Heart left ventricle (tissue), 16 donors: ENCODE measurements around the gene PTPN12. TPM values are rescaled to one million over a fixed set of nuclear protein-coding genes. Genes with fewer than 3 reads are reported as not detected.
"Not testable (repeated sequence)": the region's sequence is repeated elsewhere in the genome, so short reads cannot be mapped to it uniquely, and the experiment has no call there.

Experiments
- ATAC-seq, 4 donors: fragments of 200-7000 bp; cut with Tn5 transposase; one replicate each; pipeline ENCODE4 v1.9.1; 2020 to 2022; ENCODE audit warnings: moderate library complexity in 4 of 4, mild to moderate bottlenecking in 3 of 4, moderate number of reproducible peaks in 1 of 4
- DNase-seq, 5 donors: peaks; one replicate each; pipeline ENCODE4 v3.0.0-alpha.2; 2020
- H3K27ac ChIP-seq, 12 donors: fragments of 200-600 bp; sonication (generic) in 4 of 12; one replicate each; pipeline versions ENCODE4 v1.5.0 to v1.8.0; 2016 to 2022; ENCODE audit warnings: mild to moderate bottlenecking in 2 of 12
- H3K27me3 ChIP-seq, 9 donors: fragments of 200-600 bp; sonication (generic) in 2 of 9; one replicate each; pipeline versions ENCODE4 v1.5.1 to v1.8.0; 2016 to 2022; ENCODE audit warnings: mild to moderate bottlenecking in 3 of 9
- H3K36me3 ChIP-seq, 9 donors: fragments of 200-600 bp; sonication (generic) in 2 of 9; one replicate each; pipeline versions ENCODE4 v1.5.0 to v1.8.0; 2018 to 2022; ENCODE audit warnings: mild to moderate bottlenecking in 2 of 9
- H3K4me1 ChIP-seq, 12 donors: fragments of 200-600 bp; sonication (generic) in 4 of 12; one replicate each; pipeline versions ENCODE4 v1.5.0 to v1.8.0; 2016 to 2022; ENCODE audit warnings: mild to moderate bottlenecking in 3 of 12
- H3K4me3 ChIP-seq, 12 donors: fragments of 200-600 bp; sonication (generic) in 4 of 12; one replicate each; pipeline versions ENCODE4 v1.5.0 to v1.8.0; 2017 to 2022; ENCODE audit warnings: mild to moderate bottlenecking in 9 of 12, moderate library complexity in 4 of 12
- H3K9me3 ChIP-seq, 12 donors: fragments of 200-600 bp; sonication (generic) in 4 of 12; one replicate each; pipeline versions ENCODE4 v1.5.0 to v1.8.0; 2016 to 2022; ENCODE audit warnings: mild to moderate bottlenecking in 1 of 12
- CTCF ChIP-seq, 12 donors: fragments of 200-600 bp; sonication (generic) in 4 of 12; IDR thresholded peaks; one replicate each; pipeline versions ENCODE4 v1.5.0 to v1.8.0; 2018 to 2022; ENCODE audit warnings: antibody characterized with exemption in 12 of 12, mild to moderate bottlenecking in 5 of 12
- POLR2A ChIP-seq, 2 donors: fragments of 450-650 bp; IDR thresholded peaks; one replicate each; pipeline ENCODE4 v1.6.1; 2017; ENCODE audit warnings: antibody characterized with exemption in 2 of 2, mild to moderate bottlenecking in 2 of 2, moderate library complexity in 2 of 2
- WGBS, 4 donors: extraction: QIAGEN DNeasy Blood & Tissue Kit in 2 of 4; methylation state at CpG; one replicate each; pipeline versions ENCODE4 v1.1.5 to v1.1.7; 2013 to 2018; 5-methylcytosine and 5-hydroxymethylcytosine counted together
- intact Hi-C, 10 donors: fragments of 100-400 bp; cut with DNase I; formaldehyde crosslinking; loops; one replicate each; pipeline versions ENCODE4 v1.11.1 to v1.14.2; 2022
- polyA plus RNA-seq, 2 donors: library from polyadenylated mRNA; stranded (reverse); fragments of 200-250 nt; gene quantifications; one replicate each; pipeline ENCODE4 v1.2.3, GENCODE V29; 2013
- total RNA-seq, 9 donors: library from RNA; depleted of rRNA in 2 of 9; stranded (reverse); fragments of >200 nt in 2 of 9; fragmentation: NEBNext Ultra II Directional in 3 of 9; extraction: Animal tissue kit (Norgen Biotek cat#: 25700) in 3 of 9; gene quantifications; one replicate each; pipeline versions ENCODE4 v1.1.0 to v1.2.4, GENCODE V29; 2016 to 2023
- donor health status: ischemic (EF 13 %, LVEDD 7.1; RV severe dilation, severe dysfunction).
- donor health status: healthy with polysubstance abuse.
- donor health status: DM: no; HTN: yes; CAD: no.
- donor health status: DM: no; HTN: no; CAD: no.
- donor health status: ischemic (EF 25% LVEDD 6.9; RV normal size, moderate dysfunction).
- donor health status: ischemic (EF 25% LVEDD 5.7; RV mildly dilated, moderate dysfunction).
- donor health status: healthy.
- donor health status: DM: yes; HTN: yes; CAD: no.
- donor health status: ischemic (EF 35%, LVEDD 5.7; RV mildly dilated, moderate dysfunction).
- donor health status: nonischemic (EF 11% LVEDD 7.7; RV severe dilation, severe dysfunction).
- donor health status: DM: yes; HTN: yes; CAD: no.
- donor health status: PGD.
- donor health status: ischemic (EF 29% LVEDD 5.4; RV normal size, mild dysfunction).
- donor health status: nonischemic (EF 23%, LVEDD 6.1; RV moderate dilation, normal function).

The PTPN12 gene
- total and polyA plus RNA-seq, 11 donors, result 33.9 to 83.9 (median 41.9) TPM

- intact Hi-C loops, result loop anchor here in 8 of 10 donors (5.0 to 10.0 kb wide), 11 partner anchors 34 to 226 kb away; partner anchors contain the start of gene GSAP (in 4 of the 8)
- Histone ChIP-seq H3K9me3 (no peaks in the 10 kb centered on the region), H3K36me3 (no peaks in the 10 kb centered on the region), H3K4me3 (peak overlapping the region; percentile 75 to 100 (median 97)), H3K4me1 (peaks cover 12 to 52% (median 37%) of the 10 kb centered on the region in 12 donors), H3K27me3 (no peaks in the 10 kb centered on the region), H3K27ac (peak overlapping the region; percentile 98 to 100 (median 98))
- DNase-seq, result peak; percentile 87 to 94 (median 91)
- no peak for TF ChIP-seq POLR2A (IDR thresholded peaks at IDR 0.05)
- no peak for TF ChIP-seq CTCF (IDR thresholded peaks at IDR 0.05)
- WGBS, 4 donors, result 0 to 1% (median 0%) methylated on average over 29 to 30 of the region's 30 CpGs
- peak; percentile 53 to 74 (median 60) for ATAC-seq
Observed at GRCh38 chr7:77538281-77539212, 1.5 kb downstream of the PTPN12 start.

- H3K9me3 ChIP-seq, result no peaks in the 10 kb centered on the region
- WGBS, 4 donors, result 63 to 72% (median 65%) methylated on average over 4 of the region's 4 CpGs
- peak overlapping the region in 9 of 12 donors; percentile 75 to 100 (median 98) for H3K4me3 ChIP-seq
- TF ChIP-seq POLR2A (IDR thresholded peaks at IDR 0.05) (no peak), CTCF (IDR thresholded peaks at IDR 0.05) (no peak)
- DNase-seq (no peak), ATAC-seq (no peak)
- peak overlapping the region in 6 of 12 donors; percentile 3 to 100 (median 98) for H3K27ac ChIP-seq
- no peaks in the 10 kb centered on the region for H3K27me3 ChIP-seq
- peaks cover 12 to 71% (median 48%) of the 10 kb centered on the region in 12 donors for H3K4me1 ChIP-seq
- no peaks in the 10 kb centered on the region for H3K36me3 ChIP-seq
- intact Hi-C loops, result loop anchor here in 3 of 10 donors (5.0 to 10.0 kb wide), 2 partner anchors 37 to 64 kb away; no protein-coding TSS in a partner anchor
Observed at GRCh38 chr7:77540402-77540822, 3.3 kb downstream of the PTPN12 start.

GRCh38 chr7:77540993-77541392 lies 3.9 kb downstream of the PTPN12 start:
- H3K4me1 ChIP-seq, result peaks cover 12 to 72% (median 52%) of the 10 kb centered on the region in 12 donors
- H3K9me3 ChIP-seq, H3K27me3 ChIP-seq, ATAC-seq, H3K36me3 ChIP-seq, DNase-seq: not testable (repeated sequence)
- peak overlapping the region in 1 of 12 donors; percentile 100 for H3K27ac ChIP-seq
- WGBS, 4 donors, result 91 to 97% (median 96%) methylated on average over 7 of the region's 7 CpGs
- intact Hi-C loops, result loop anchor here in 3 of 10 donors (5.0 to 10.0 kb wide), 2 partner anchors 36 to 64 kb away; no protein-coding TSS in a partner anchor
- H3K4me3 ChIP-seq, result peak overlapping the region in 4 of 12 donors; percentile 1 to 82 (median 10)

GRCh38 chr7:77542409-77542808 lies 5.3 kb downstream of the PTPN12 start:
- DNase-seq, result no peak
- no peaks in the 10 kb centered on the region for H3K27me3 ChIP-seq
- no peak overlapping the region for H3K4me3 ChIP-seq
- no peaks in the 10 kb centered on the region for H3K36me3 ChIP-seq
- intact Hi-C loops, result loop anchor here in 3 of 10 donors (5.0 to 10.0 kb wide), 2 partner anchors 35 to 62 kb away; no protein-coding TSS in a partner anchor
- ATAC-seq, result no peak
- peak overlapping the region in 1 of 12 donors; percentile 5 for H3K27ac ChIP-seq
- no peak for TF ChIP-seq CTCF (IDR thresholded peaks at IDR 0.05)
- TF ChIP-seq POLR2A (IDR thresholded peaks at IDR 0.05), result no peak
- H3K4me1 ChIP-seq, result peaks cover 11 to 83% (median 55%) of the 10 kb centered on the region in 12 donors
- H3K9me3 ChIP-seq, result no peaks in the 10 kb centered on the region
- WGBS, 4 donors, result 70 to 89% (median 78%) methylated on average over 1 of the region's 1 CpG
